Glutamatergic neuron (in vitro differentiated cells): ENCODE results near the gene TRIM38. TPM values are rescaled to one million over a fixed set of nuclear protein-coding genes. Genes with fewer than 3 reads are reported as not detected.
"Not testable (repeated sequence)": the region's sequence is repeated elsewhere in the genome, so short reads cannot be mapped to it uniquely, and the experiment has no call there.

Experiments used
- DNase-seq: peaks from one replicate; pipeline ENCODE4 v3.0.0; 2022
- H3K27ac Mint-ChIP-seq: one replicate; pipeline ENCODE4 v1.8.0; 2020; ENCODE audit warnings: mild to moderate bottlenecking, mixed read lengths, inconsistent platforms; ENCODE audit not compliant: unreplicated experiment
- H3K27me3 Mint-ChIP-seq: one replicate; pipeline ENCODE4 v1.8.0; 2020; ENCODE audit warnings: mild to moderate bottlenecking, moderate library complexity, mixed read lengths, inconsistent platforms; ENCODE audit not compliant: unreplicated experiment
- H3K36me3 Mint-ChIP-seq: one replicate; pipeline ENCODE4 v1.8.0; 2020; ENCODE audit warnings: mild to moderate bottlenecking, mixed read lengths, inconsistent platforms; ENCODE audit not compliant: unreplicated experiment
- H3K4me1 Mint-ChIP-seq: one replicate; pipeline ENCODE4 v1.8.0; 2020; ENCODE audit warnings: mild to moderate bottlenecking, low read depth, mixed read lengths, inconsistent platforms; ENCODE audit not compliant: unreplicated experiment
- H3K4me3 Mint-ChIP-seq: one replicate; pipeline ENCODE4 v1.8.0; 2020; ENCODE audit warnings: mild to moderate bottlenecking, mixed read lengths, inconsistent platforms; ENCODE audit not compliant: unreplicated experiment
- H3K9me3 Mint-ChIP-seq: one replicate; pipeline ENCODE4 v1.8.0; 2020; ENCODE audit warnings: mild to moderate bottlenecking, moderate library complexity, mixed read lengths, inconsistent platforms; ENCODE audit not compliant: unreplicated experiment
- total RNA-seq: library from RNA; stranded (reverse); fragmentation: NEBNext Ultra II Directional; extraction: Animal tissue kit (Norgen Biotek cat#: 25700); gene quantifications from one replicate; pipeline ENCODE4 v1.2.1, GENCODE V29; 2021; ENCODE audit not compliant: unreplicated experiment
- TF ChIP-seq, protein P1 (sequence below): fragments of 200-600 bp; sonication (generic); IDR thresholded peaks from one replicate; pipeline ENCODE4 v1.5.0; 2021; ENCODE audit not compliant: partially characterized antibody, unreplicated experiment

TRIM38 gene
- total RNA-seq, 1 donor from 2014 or later, result 0.05 TPM

GRCh38 chr6:25998379-25998778, 35.8 kb downstream of the TRIM38 start:
- TF ChIP-seq, protein P1, sequence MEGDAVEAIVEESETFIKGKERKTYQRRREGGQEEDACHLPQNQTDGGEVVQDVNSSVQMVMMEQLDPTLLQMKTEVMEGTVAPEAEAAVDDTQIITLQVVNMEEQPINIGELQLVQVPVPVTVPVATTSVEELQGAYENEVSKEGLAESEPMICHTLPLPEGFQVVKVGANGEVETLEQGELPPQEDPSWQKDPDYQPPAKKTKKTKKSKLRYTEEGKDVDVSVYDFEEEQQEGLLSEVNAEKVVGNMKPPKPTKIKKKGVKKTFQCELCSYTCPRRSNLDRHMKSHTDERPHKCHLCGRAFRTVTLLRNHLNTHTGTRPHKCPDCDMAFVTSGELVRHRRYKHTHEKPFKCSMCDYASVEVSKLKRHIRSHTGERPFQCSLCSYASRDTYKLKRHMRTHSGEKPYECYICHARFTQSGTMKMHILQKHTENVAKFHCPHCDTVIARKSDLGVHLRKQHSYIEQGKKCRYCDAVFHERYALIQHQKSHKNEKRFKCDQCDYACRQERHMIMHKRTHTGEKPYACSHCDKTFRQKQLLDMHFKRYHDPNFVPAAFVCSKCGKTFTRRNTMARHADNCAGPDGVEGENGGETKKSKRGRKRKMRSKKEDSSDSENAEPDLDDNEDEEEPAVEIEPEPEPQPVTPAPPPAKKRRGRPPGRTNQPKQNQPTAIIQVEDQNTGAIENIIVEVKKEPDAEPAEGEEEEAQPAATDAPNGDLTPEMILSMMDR, result no peak
- Mint-ChIP-seq H3K27ac (no peak overlapping the region), H3K27me3 (peaks cover 4% of the 10 kb centered on the region), H3K9me3 (peaks cover 6% of the 10 kb centered on the region), H3K4me1 (no peaks in the 10 kb centered on the region), H3K4me3 (no peak overlapping the region), H3K36me3 (no peaks in the 10 kb centered on the region)
- DNase-seq, result no peak

DNA sequence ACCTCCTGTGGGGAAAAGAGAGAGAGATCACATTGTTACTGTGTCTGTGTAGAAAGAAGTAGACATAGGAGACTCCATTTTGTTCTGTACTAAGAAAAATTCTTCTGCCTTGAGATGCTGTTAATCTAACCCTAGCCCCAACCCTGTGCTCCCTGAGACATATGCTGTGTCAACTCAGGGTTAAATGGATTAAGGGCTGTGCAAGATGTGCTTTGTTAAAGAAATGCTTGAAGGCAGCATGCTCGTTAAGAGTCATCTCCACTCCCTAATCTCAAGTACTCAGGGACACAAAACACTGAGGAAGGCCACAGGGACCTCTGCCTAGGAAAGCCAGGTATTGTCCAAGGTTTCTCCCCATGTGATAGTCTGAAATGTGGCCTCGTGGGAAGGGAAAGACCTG, 36.6 kb downstream of the TRIM38 start:
- not testable (repeated sequence) for H3K9me3 Mint-ChIP-seq, H3K27ac Mint-ChIP-seq, DNase-seq, H3K4me1 Mint-ChIP-seq, H3K27me3 Mint-ChIP-seq, H3K4me3 Mint-ChIP-seq, H3K36me3 Mint-ChIP-seq

- H3K27ac Mint-ChIP-seq, result no peak overlapping the region
- H3K36me3 Mint-ChIP-seq, result no peaks in the 10 kb centered on the region
- H3K27me3 Mint-ChIP-seq, result peaks cover 4% of the 10 kb centered on the region
- H3K4me3 Mint-ChIP-seq, result no peak overlapping the region
- DNase-seq, result no peak
- peaks cover 6% of the 10 kb centered on the region for H3K9me3 Mint-ChIP-seq
- H3K4me1 Mint-ChIP-seq, result peaks cover 3% of the 10 kb centered on the region
- TF ChIP-seq, protein P1, result no peak
Observed at GRCh38 chr6:26000366-26001144, 38.0 kb downstream of the TRIM38 start.

DNA sequence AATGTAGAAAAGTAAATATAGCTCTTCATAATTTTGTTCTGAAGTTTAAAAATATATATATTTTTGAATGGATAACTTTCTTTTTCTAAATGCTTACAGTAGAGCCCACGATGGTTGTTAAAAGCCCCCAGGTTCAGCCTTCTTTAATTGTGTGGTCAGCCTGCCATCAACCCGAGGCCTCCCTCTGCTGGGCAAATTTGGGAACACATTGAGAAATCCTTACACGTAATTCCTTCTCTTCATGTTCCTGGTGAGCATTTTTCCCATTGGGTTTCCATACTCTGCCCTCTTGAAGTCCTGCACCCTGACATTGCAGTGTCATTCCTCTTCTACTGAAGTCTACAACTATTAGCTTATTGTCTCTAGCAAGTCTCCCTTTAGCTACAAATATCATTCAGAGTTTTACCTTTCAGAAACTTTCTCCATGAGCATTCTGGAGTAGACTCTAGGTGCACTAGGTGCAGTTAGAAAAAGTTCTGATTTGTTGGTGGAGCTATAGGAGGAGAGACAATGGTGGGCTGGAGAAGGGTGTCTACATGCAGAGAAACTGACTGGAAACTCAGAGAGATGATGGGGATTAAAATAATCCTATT, 40.6 kb downstream of the TRIM38 start:
- peak; percentile 76 for DNase-seq
- Mint-ChIP-seq H3K4me3 (no peak overlapping the region), H3K4me1 (peaks cover 3% of the 10 kb centered on the region), H3K36me3 (no peaks in the 10 kb centered on the region), H3K9me3 (peaks cover 2% of the 10 kb centered on the region), H3K27me3 (peaks cover 2% of the 10 kb centered on the region), H3K27ac (no peak overlapping the region)
- TF ChIP-seq, protein P1, result peak; percentile 83

DNA sequence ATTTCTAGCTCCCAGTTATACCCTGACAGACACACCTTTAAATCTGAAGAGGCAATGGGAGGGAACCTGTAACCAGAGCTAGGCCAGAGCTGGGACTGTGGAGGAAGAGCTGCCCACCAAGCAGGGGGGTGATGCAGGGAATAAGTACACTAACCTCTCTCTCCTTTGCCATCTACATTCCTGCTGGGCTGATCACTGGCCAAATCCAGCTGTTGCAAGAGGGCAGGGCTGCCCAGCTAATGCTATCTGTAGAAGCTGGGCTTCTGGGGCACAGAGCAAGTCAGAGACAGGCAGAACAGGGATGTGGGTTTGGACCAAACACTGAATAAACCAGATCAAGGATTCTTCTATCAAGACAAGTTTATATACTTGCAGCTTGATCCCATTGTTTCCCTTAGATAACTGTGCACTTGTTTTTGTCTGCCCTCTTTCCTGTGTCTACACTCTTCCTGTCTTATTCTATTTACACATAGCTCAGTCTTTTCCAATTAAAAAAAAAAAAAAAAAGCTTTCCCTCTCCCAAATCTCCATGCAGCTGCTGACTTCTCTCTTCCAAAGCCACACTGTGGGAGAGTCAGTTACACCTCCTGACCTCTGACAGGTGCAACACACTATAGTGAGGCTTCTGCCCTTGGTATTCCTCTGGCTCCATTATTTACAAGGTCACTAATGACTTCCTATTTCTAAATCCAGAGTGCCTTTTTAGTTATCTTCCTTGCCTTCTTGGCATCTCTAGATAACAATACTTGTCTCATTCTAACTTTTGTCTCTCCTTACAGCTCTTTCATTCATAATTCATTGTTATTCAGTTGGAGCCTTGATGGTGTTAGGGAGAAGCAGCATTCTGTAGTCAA, 43.7 kb downstream of the TRIM38 start:
- Mint-ChIP-seq H3K36me3 (no peaks in the 10 kb centered on the region), H3K4me3 (no peak overlapping the region), H3K27me3 (no peaks in the 10 kb centered on the region), H3K9me3 (no peaks in the 10 kb centered on the region), H3K4me1 (peaks cover 3% of the 10 kb centered on the region), H3K27ac (no peak overlapping the region)
- TF ChIP-seq, protein P1, result no peak
- DNase-seq, result no peak

DNA sequence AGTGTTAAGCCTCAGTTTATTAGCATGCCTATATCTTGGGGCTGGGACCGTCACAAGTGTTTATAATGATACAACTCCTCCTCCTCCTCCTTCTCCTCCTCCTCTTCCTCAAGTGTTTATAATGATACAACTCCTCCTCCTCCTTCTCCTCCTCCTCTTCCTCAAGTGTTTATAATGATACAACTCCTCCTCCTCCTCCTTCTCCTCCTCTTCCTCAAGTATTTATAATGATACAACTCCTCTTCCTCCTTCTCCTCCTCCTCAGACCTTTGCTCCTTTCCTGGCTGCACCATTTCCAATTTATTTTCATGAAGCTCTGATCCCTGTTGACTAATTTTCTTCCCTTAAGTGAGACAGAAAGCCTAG, 44.3 kb downstream of the TRIM38 start:
- H3K27me3 Mint-ChIP-seq, H3K36me3 Mint-ChIP-seq, H3K4me1 Mint-ChIP-seq, H3K27ac Mint-ChIP-seq, DNase-seq, H3K4me3 Mint-ChIP-seq, H3K9me3 Mint-ChIP-seq: not testable (repeated sequence)
